ENCODE results near the gene SSTR5. TPM values are rescaled to one million over a fixed set of nuclear protein-coding genes. Genes with fewer than 3 reads are reported as not detected.

Gene SSTR5
- total RNA-seq, 1 donor from 2014 or later = 1.3 TPM

DNA sequence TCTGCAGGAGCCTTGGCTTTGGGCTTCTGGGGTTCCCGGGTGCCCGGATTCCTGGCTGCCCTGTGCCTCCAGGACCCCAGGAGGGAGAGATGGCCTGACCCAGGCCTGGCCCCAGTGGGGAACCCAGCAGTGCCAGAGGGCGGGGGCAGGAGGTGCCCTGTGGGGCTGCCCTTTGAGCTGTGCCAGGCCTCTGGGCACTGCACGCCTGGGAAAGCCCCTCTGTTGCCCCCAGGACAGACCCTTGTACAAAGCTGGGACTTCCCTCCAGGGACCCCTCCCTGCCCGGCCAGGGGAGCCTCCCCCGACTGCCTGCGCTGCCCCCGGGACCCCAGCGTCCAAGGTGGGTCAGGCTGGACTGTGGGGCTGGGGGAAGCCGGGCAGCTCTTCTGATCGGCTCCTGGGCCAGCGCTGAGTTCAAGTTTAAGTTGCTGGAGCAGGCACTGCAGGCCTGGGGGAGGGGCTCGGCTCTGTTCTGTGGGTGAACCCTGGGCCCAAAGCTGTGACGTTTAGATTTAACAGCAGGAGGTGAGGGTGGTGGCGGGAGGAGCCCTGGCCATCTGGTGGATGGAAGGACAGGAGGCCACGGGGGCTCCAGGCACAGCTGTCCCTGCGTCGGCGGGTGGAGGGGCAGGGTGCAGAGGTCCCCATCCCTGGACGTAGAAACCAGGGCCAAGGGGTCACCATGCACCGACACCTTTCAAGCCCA is 51.1 kb downstream of the SSTR5 start:
- no peak overlapping the region for H3K4me3 Mint-ChIP-seq (ENCODE audit: unreplicated experiment)
- no peak overlapping the region for H3K27ac Mint-ChIP-seq (ENCODE audit: unreplicated experiment)
- H3K9me3 Mint-ChIP-seq (ENCODE audit: unreplicated experiment) = no peaks in the 10 kb centered on the region
- no peaks in the 10 kb centered on the region for H3K4me1 Mint-ChIP-seq (ENCODE audit: low read depth, unreplicated experiment)
- peaks cover 1% of the 10 kb centered on the region for H3K27me3 Mint-ChIP-seq (ENCODE audit: unreplicated experiment)
- TF ChIP-seq, protein P1, sequence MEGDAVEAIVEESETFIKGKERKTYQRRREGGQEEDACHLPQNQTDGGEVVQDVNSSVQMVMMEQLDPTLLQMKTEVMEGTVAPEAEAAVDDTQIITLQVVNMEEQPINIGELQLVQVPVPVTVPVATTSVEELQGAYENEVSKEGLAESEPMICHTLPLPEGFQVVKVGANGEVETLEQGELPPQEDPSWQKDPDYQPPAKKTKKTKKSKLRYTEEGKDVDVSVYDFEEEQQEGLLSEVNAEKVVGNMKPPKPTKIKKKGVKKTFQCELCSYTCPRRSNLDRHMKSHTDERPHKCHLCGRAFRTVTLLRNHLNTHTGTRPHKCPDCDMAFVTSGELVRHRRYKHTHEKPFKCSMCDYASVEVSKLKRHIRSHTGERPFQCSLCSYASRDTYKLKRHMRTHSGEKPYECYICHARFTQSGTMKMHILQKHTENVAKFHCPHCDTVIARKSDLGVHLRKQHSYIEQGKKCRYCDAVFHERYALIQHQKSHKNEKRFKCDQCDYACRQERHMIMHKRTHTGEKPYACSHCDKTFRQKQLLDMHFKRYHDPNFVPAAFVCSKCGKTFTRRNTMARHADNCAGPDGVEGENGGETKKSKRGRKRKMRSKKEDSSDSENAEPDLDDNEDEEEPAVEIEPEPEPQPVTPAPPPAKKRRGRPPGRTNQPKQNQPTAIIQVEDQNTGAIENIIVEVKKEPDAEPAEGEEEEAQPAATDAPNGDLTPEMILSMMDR (IDR thresholded peaks at IDR 0.05; ENCODE audit: partially characterized antibody, unreplicated experiment) = no peak
- no peak for DNase-seq
- H3K36me3 Mint-ChIP-seq (ENCODE audit: unreplicated experiment) = no peaks in the 10 kb centered on the region

DNA sequence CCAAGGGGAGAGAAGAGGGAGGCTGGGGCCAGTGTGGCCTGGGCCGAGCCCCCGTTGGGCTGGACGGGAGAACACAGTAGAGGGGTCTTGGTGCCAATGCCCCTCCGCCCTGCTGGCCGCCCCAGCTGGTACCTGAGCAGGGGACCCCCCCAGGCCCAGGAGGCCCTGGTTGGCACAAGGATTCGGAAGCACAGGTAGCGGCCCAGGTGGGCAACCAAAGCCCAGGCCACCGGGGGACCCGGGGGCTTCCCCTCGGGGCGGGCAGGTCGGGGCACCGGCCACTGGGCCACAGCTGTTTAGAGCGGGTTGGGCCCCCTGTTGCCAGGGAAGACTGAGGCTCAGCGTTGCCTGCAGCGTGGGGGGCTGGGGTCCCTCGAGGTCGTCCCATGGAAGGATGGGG is 51.7 kb downstream of the SSTR5 start:
- no peak for DNase-seq
- Mint-ChIP-seq H3K4me1 (ENCODE audit: low read depth, unreplicated experiment) (no peaks in the 10 kb centered on the region), H3K27ac (ENCODE audit: unreplicated experiment) (no peak overlapping the region), H3K27me3 (ENCODE audit: unreplicated experiment) (peaks cover 1% of the 10 kb centered on the region), H3K36me3 (ENCODE audit: unreplicated experiment) (no peaks in the 10 kb centered on the region), H3K9me3 (ENCODE audit: unreplicated experiment) (no peaks in the 10 kb centered on the region), H3K4me3 (ENCODE audit: unreplicated experiment) (no peak overlapping the region)
- TF ChIP-seq, protein P1 (IDR thresholded peaks at IDR 0.05; ENCODE audit: partially characterized antibody, unreplicated experiment) = no peak

DNA sequence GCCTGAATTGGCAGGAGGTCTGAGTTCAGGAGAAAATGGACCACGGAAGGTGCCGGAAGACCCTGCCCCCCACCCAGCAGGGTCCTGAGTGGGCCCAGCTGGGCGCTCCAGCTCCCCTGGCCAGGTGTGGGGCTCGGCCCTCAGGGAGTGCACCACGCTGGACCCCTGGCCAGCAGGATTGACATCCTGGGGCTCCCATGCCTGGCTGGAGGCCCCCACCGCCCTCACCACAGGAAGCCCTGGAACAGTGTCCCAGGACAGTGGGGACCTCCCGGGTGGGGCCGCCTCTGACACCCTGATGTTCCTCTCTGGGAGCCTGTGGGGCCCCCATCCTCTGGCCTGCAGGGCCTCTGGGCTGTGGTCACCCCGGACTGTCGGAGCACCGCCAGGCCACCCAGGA is 52.2 kb downstream of the SSTR5 start:
- Mint-ChIP-seq H3K36me3 (ENCODE audit: unreplicated experiment) (no peaks in the 10 kb centered on the region), H3K4me1 (ENCODE audit: low read depth, unreplicated experiment) (no peaks in the 10 kb centered on the region), H3K27me3 (ENCODE audit: unreplicated experiment) (peaks cover 1% of the 10 kb centered on the region), H3K4me3 (ENCODE audit: unreplicated experiment) (no peak overlapping the region), H3K9me3 (ENCODE audit: unreplicated experiment) (no peaks in the 10 kb centered on the region), H3K27ac (ENCODE audit: unreplicated experiment) (no peak overlapping the region)
- DNase-seq = no peak
- TF ChIP-seq, protein P1 (IDR thresholded peaks at IDR 0.05; ENCODE audit: partially characterized antibody, unreplicated experiment) = no peak

DNA sequence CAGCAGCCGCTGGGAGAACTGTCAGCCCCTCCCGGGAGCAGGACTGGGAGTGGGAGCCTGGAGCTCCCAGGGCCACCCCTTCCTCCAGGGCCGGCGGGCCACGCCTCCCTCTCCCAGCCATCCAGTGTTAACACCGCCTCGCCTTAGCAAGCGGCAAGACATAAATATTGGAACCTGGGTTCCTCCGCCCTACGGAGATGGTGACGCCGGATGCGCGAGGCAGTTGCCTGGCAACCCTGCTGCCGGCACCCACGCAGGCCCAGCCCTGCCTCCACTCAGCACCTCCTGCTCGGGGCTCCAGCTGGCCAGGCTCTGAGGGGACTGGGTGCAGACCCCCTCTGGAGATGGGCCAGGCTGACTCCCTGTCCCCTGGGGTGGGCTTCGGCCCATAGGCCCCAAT is 52.9 kb downstream of the SSTR5 start:
- Mint-ChIP-seq H3K9me3 (ENCODE audit: unreplicated experiment) (no peaks in the 10 kb centered on the region), H3K4me1 (ENCODE audit: low read depth, unreplicated experiment) (no peaks in the 10 kb centered on the region), H3K27me3 (ENCODE audit: unreplicated experiment) (no peaks in the 10 kb centered on the region), H3K4me3 (ENCODE audit: unreplicated experiment) (no peak overlapping the region), H3K36me3 (ENCODE audit: unreplicated experiment) (no peaks in the 10 kb centered on the region), H3K27ac (ENCODE audit: unreplicated experiment) (no peak overlapping the region)
- no peak for DNase-seq
- TF ChIP-seq, protein P1 (IDR thresholded peaks at IDR 0.05; ENCODE audit: partially characterized antibody, unreplicated experiment) = no peak

DNA sequence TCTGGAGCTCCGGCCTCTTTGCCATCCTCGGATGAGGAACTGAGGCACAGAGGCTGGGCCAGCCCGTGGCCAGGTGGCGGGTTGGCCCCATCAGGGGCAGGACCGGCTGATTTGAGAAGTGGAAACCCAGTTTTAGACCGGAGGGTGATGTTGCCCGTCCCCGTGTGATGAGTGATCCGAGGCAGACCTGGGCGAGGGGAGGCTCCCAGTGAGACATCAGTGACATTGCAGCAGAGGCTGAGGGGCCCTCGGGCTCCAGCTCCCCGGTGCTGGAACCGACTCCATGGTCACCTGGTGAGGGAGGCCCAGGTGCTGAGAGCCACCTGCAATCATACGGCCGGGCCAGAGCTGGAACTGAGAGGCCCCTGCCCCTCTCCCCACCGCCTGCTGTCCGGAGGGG is 53.5 kb downstream of the SSTR5 start:
- Mint-ChIP-seq H3K27ac (ENCODE audit: unreplicated experiment) (no peak overlapping the region), H3K27me3 (ENCODE audit: unreplicated experiment) (no peaks in the 10 kb centered on the region), H3K36me3 (ENCODE audit: unreplicated experiment) (no peaks in the 10 kb centered on the region), H3K4me3 (ENCODE audit: unreplicated experiment) (no peak overlapping the region), H3K4me1 (ENCODE audit: low read depth, unreplicated experiment) (no peaks in the 10 kb centered on the region), H3K9me3 (ENCODE audit: unreplicated experiment) (no peaks in the 10 kb centered on the region)
- no peak for DNase-seq
- TF ChIP-seq, protein P1 (IDR thresholded peaks at IDR 0.05; ENCODE audit: partially characterized antibody, unreplicated experiment) = no peak
